Adrenal gland (tissue), 12 donors: ENCODE measurements around the gene ICE2. TPM values are rescaled to one million over a fixed set of nuclear protein-coding genes. Genes with fewer than 3 reads are reported as not detected.

Source experiments
- DNase-seq, 7 donors: peaks; one replicate each; pipeline ENCODE4 v3.0.0-alpha.2; 2019 to 2020
- H3K27ac ChIP-seq, 5 donors: fragments of 200-600 bp; sonication (generic) in 4 of 5; 1 replicate in 3 of 5; 2 replicates in 2 of 5; pipeline versions ENCODE4 v1.5.1 to v1.8.0; 2016 to 2020; ENCODE audit warnings: mild to moderate bottlenecking in 1 of 5
- H3K27me3 ChIP-seq: fragments of 200-600 bp; 2 replicates; pipeline ENCODE4 v1.8.0; 2021
- H3K36me3 ChIP-seq, 2 donors: fragments of 200-600 bp; replicated peaks in 1 of 2; 1 replicate in 1 of 2; 2 replicates in 1 of 2; pipeline versions ENCODE4 v1.5.1 to v1.8.0; 2018 to 2022
- H3K4me1 ChIP-seq, 2 donors: fragments of 200-600 bp; replicated peaks in 1 of 2; 1 replicate in 1 of 2; 2 replicates in 1 of 2; pipeline versions ENCODE4 v1.5.1 to v1.8.0; 2018 to 2021
- H3K4me3 ChIP-seq, 4 donors: fragments of 200-600 bp; sonication (generic) in 3 of 4; one replicate each; pipeline ENCODE4 v1.5.1; 2016 to 2018
- H3K9me3 ChIP-seq, 3 donors: fragments of 200-600 bp; sonication (generic) in 1 of 3; replicated peaks in 1 of 3; 1 replicate in 2 of 3; 2 replicates in 1 of 3; pipeline versions ENCODE4 v1.5.1 to v1.8.0; 2016 to 2021
- POLR2A ChIP-seq, 2 donors: fragments of 450-650 bp; IDR thresholded peaks; one replicate each; pipeline ENCODE4 v1.6.1; 2017; ENCODE audit warnings: antibody characterized with exemption in 2 of 2, mild to moderate bottlenecking in 2 of 2, moderate library complexity in 1 of 2
- WGBS, 4 donors: extraction: QIAGEN DNeasy Blood & Tissue Kit in 2 of 4; methylation state at CpG; one replicate each; pipeline versions ENCODE4 v1.1.5 to v1.1.7; 2013 to 2017; 5-methylcytosine and 5-hydroxymethylcytosine counted together
- intact Hi-C, 2 donors: fragments of 100-400 bp; cut with DNase I; formaldehyde crosslinking; loops; one replicate each; pipeline versions ENCODE4 v1.14.1 to v1.15.0; 2022 to 2023
- polyA plus RNA-seq, 3 donors: library from polyadenylated mRNA; stranded (reverse); fragments of 200-250 nt in 2 of 3; fragments of 350-450 nt in 1 of 3; fragmentation: Illumina TruSeq in 1 of 3; extraction: RNeasy Lipid Tissue Mini Kit (QIAGEN cat#74804) in 1 of 3; gene quantifications; one replicate each; pipeline ENCODE4 v1.2.3, GENCODE V29; 2013 to 2014
- total RNA-seq, 9 donors: library from RNA; depleted of rRNA in 4 of 9; stranded (reverse); fragments of >200 nt in 4 of 9; fragments of 120-200 nt in 1 of 9; fragmentation: NEBNext Ultra II Directional in 1 of 9; extraction: Animal tissue kit (Norgen Biotek cat#: 25700) in 1 of 9; gene quantifications; one replicate each; pipeline versions ENCODE4 v1.1.0 to v1.2.4, GENCODE V29; 2013 to 2023
- TF ChIP-seq, protein P1 (sequence below), 6 experiments: fragments of 450-650 bp in 4 of 6; fragments of 200-600 bp in 2 of 6; sonication (generic) in 1 of 6; IDR thresholded peaks; 1 replicate in 5 of 6; 2 replicates in 1 of 6; pipeline versions ENCODE4 v1.5.1 to v1.8.0; 2016 to 2021; ENCODE audit warnings: antibody characterized with exemption in 6 of 6, mild to moderate bottlenecking in 2 of 6, moderate library complexity in 1 of 6
- donor health status: healthy with polysubstance abuse.
- donor health status: Bipolar disorder and iron deficiency.
- donor health status: DM: yes; HTN: yes; CAD: no.
- donor health status: DM: no; HTN: no; CAD: no.
- donor health status: DM: no; HTN: no; CAD: no.
- donor health status: DM: yes; HTN: yes; CAD: no.

ICE2 gene
- total and polyA plus RNA-seq, 12 donors: 13.6 to 53.7 (median 38.3) TPM

DNA sequence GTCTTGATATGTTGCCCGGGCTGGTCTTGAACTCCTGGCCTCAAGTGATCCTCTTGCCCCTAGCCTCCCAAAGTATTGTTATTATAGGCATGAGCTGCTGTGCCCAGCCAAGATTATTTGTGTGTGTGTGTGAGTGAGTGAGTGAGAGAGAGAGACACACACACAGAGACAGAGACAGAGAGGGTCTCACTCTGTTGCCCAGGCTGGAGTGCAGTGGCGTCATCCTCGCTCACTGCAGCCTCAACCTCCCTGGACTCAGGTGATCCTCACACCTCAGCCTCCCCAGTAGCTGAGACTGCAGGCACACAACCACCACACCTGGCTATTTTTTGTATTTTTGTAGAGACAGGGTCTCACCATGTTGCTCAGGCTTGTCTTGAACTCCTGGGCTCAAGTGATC is 5.8 kb downstream of the ICE2 start:
- peaks cover 0 to 23% of the 10 kb centered on the region in 2 donors for H3K36me3 ChIP-seq
- no peaks in the 10 kb centered on the region for H3K27me3 ChIP-seq
- H3K27ac ChIP-seq: no peak overlapping the region
- no peak overlapping the region for H3K4me3 ChIP-seq
- TF ChIP-seq, protein P1, sequence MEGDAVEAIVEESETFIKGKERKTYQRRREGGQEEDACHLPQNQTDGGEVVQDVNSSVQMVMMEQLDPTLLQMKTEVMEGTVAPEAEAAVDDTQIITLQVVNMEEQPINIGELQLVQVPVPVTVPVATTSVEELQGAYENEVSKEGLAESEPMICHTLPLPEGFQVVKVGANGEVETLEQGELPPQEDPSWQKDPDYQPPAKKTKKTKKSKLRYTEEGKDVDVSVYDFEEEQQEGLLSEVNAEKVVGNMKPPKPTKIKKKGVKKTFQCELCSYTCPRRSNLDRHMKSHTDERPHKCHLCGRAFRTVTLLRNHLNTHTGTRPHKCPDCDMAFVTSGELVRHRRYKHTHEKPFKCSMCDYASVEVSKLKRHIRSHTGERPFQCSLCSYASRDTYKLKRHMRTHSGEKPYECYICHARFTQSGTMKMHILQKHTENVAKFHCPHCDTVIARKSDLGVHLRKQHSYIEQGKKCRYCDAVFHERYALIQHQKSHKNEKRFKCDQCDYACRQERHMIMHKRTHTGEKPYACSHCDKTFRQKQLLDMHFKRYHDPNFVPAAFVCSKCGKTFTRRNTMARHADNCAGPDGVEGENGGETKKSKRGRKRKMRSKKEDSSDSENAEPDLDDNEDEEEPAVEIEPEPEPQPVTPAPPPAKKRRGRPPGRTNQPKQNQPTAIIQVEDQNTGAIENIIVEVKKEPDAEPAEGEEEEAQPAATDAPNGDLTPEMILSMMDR (IDR thresholded peaks at IDR 0.05): no peak
- TF ChIP-seq POLR2A (IDR thresholded peaks at IDR 0.05): no peak
- WGBS, 4 donors: 91 to 94% (median 92%) methylated on average over 2 to 3 of the region's 3 CpGs
- no peaks in the 10 kb centered on the region for H3K9me3 ChIP-seq
- intact Hi-C loops: no loop called here
- H3K4me1 ChIP-seq: peaks cover 8 to 36% of the 10 kb centered on the region in 2 donors
- no peak for DNase-seq

DNA sequence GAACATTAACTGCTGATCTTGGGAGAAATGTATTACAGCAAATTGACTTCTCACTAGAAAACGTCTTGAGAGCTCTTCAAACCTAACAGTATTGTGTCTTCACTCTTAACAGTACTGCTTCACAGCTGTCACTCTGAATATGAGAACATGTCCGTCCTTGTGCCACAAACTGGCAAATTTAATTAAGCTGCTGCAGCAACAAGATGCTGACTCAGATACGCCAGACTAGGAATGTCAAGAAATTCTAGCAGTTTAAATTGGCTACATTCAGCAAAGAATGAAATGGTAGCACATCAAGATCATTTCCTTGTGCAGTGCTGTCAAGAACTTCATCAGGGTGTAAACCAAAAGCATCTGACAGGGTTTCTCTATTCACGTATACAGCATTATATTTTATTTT is 7.6 kb downstream of the ICE2 start:
- H3K27me3 ChIP-seq: no peaks in the 10 kb centered on the region
- no peak for DNase-seq
- WGBS, 4 donors: 78 to 85% (median 83%) methylated on average over 4 of the region's 4 CpGs
- H3K4me1 ChIP-seq: peaks cover 0 to 17% of the 10 kb centered on the region in 2 donors
- no peak overlapping the region for H3K4me3 ChIP-seq
- peaks cover 0 to 37% of the 10 kb centered on the region in 2 donors for H3K36me3 ChIP-seq
- TF ChIP-seq POLR2A (IDR thresholded peaks at IDR 0.05): no peak
- TF ChIP-seq, protein P1 (IDR thresholded peaks at IDR 0.05): no peak
- intact Hi-C loops: no loop called here
- no peak overlapping the region for H3K27ac ChIP-seq
- H3K9me3 ChIP-seq: no peaks in the 10 kb centered on the region

DNA sequence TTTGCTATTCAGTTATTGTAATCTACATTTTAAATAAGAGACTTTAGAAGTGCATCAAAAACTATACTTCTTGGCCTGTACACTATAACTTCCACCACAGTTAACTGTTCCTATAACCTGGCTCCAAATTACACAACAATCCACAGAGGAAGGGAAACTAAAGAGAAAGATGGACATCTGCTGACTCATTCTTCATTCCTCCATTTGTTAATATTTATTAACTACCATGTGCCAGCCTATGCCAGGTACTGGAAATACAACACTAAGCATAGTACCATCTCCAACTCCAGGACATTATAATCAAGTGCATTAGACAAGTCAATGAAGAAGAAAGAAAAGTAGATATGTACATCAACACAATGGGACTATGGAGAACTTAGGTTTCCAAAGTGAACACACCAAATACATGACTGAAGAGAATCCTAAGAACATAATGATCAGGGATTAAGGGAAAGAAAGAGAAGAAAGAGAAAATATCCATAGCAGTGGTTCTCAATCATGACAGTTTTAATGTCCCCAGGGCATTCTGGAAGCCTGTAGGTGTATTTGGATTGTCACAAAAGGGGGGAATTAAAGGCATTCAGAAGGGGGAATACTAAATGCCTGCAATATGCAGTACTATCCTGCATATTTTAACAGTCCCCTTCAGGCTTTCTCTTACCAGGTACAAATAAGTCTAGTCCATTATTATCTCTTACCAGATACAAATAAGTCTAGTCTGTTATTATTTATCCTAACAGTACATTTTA is 8.9 kb downstream of the ICE2 start:
- Histone ChIP-seq H3K9me3 (no peaks in the 10 kb centered on the region), H3K4me3 (no peak overlapping the region), H3K36me3 (peaks cover 0 to 43% of the 10 kb centered on the region in 2 donors), H3K27me3 (no peaks in the 10 kb centered on the region), H3K4me1 (peaks cover 0 to 10% of the 10 kb centered on the region in 2 donors), H3K27ac (peak overlapping the region in 2 of 5 donors; percentile 3 to 24)
- intact Hi-C loops: no loop called here
- no peak for TF ChIP-seq POLR2A (IDR thresholded peaks at IDR 0.05)
- TF ChIP-seq, protein P1 (IDR thresholded peaks at IDR 0.05): no peak
- DNase-seq: no peak

DNA sequence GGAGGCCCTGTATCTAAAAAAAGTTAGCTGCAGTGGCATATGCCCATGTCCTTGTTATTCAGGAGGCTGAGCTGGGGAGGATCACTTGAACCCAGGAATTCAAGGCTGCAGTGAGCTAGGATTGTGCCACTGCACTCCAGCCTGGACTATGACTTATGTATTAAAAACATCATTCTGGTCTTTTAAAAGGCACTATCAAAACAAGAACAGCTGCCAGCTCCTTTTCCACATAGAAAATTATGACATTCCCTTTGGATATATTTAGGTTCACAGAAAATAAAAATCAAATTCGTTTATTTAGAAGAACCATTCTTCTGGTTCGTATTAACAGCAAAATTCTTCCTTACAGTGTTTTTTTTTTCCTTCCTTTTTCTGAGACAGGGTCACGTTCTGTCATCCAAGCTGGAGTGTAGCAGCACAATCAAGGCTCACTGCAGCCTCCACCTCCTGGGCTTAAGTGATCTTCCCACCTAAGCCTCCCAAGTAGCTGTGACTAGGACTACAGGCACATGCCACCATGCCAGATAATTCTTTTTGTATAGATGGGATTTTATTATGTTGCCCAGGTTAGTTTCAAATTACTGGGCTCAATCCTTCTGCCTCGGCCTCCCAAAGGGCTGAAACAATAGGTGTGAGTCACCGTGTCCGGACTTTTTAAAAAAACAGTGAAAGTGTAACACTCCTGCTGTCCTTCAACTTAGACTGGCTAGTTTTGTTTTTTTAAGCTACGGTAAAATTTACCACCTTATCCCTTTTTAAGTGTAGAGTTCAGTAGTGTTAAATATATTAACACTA is 13.9 kb downstream of the ICE2 start:
- no peak for TF ChIP-seq POLR2A (IDR thresholded peaks at IDR 0.05)
- TF ChIP-seq, protein P1 (IDR thresholded peaks at IDR 0.05): no peak
- DNase-seq: no peak
- H3K36me3 ChIP-seq: peaks cover 0 to 22% of the 10 kb centered on the region in 2 donors

More for the DNA sequence above, 13.9 kb downstream of the ICE2 start:
- 66 to 72% (median 69%) methylated on average over 7 of the region's 7 CpGs for WGBS, 4 donors
- Histone ChIP-seq H3K27me3 (no peaks in the 10 kb centered on the region), H3K4me3 (no peak overlapping the region), H3K9me3 (no peaks in the 10 kb centered on the region), H3K27ac (no peak overlapping the region), H3K4me1 (peaks cover 0 to 4% of the 10 kb centered on the region in 2 donors)
- intact Hi-C loops: no loop called here
